ENCODE data around the gene PYGO2.
"Not testable (repeated sequence)": the region's sequence is repeated elsewhere in the genome, so short reads cannot be mapped to it uniquely, and the experiment has no call there.

- not testable (repeated sequence) for TF ChIP-seq CTCF (IDR thresholded peaks at IDR 0.05); POLR2AphosphoS5 (IDR thresholded peaks at IDR 0.05; ENCODE audit: insufficient read depth in 1 of 2, low read depth in 1 of 2); POLR2A (IDR thresholded peaks at IDR 0.05)
These were observed 25.2 kb upstream of the PYGO2 start for GRCh38 chr1:154986736-154987135.
